OCI-LY7 (cell line): ENCODE results near the gene AWAT2. TPM values are rescaled to one million over a fixed set of nuclear protein-coding genes. Genes with fewer than 3 reads are reported as not detected.
"Not testable (repeated sequence)": the region's sequence is repeated elsewhere in the genome, so short reads cannot be mapped to it uniquely, and the experiment has no call there.

Source experiments
- BruUV-seq: library from RNA; stranded (reverse); fragments of 400-500 nt; replicated peaks from 2 replicates; lab custom pipeline; 2021; lab: Mats Ljungman, UMichigan
- CTCF ChIA-PET: fragments of 300-600 bp; sonication (Branson Sonifier 250); formaldehyde crosslinking; loops from one replicate; lab custom pipeline; 2022; ENCODE audit warnings: antibody characterized with exemption; ENCODE audit not compliant: unreplicated experiment; lab: Charles Lee
- POLR2A ChIA-PET: fragments of 300-600 bp; sonication (Branson Sonifier 250); formaldehyde crosslinking; loops from one replicate; lab custom pipeline; 2022; ENCODE audit warnings: antibody characterized with exemption; lab: Charles Lee
- DNase-seq: peaks from one replicate; pipeline ENCODE4 v3.0.0-alpha.2; 2015; ENCODE audit warnings: low spot score
- H2AFZ ChIP-seq: fragments of 200-600 bp; sonication (generic), shearing (Covaris generic); 2 replicates; pipeline ENCODE4 v1.6.1; 2014; ENCODE audit warnings: mild to moderate bottlenecking, antibody characterized with exemption, low read length, moderate library complexity
- H3K27ac ChIP-seq: fragments of 200-600 bp; sonication (generic); 2 replicates; pipeline ENCODE4 v1.5.1; 2014; ENCODE audit warnings: mixed run types, low read depth, mild to moderate bottlenecking, moderate library complexity, low read length, inconsistent platforms; ENCODE audit not compliant: poor library complexity, severe bottlenecking
- H3K36me3 ChIP-seq: fragments of 200-600 bp; sonication (generic); 2 replicates; pipeline ENCODE4 v1.6.1; 2014; ENCODE audit warnings: mild to moderate bottlenecking, antibody characterized with exemption, low read length, moderate library complexity, mixed read lengths; ENCODE audit not compliant: insufficient read depth
- H3K4me1 ChIP-seq: fragments of 200-600 bp; sonication (generic); 2 replicates; pipeline ENCODE4 v1.5.1; 2014; ENCODE audit warnings: mild to moderate bottlenecking, low read length; ENCODE audit not compliant: insufficient read depth, poor library complexity, severe bottlenecking
- H3K4me2 ChIP-seq: fragments of 200-600 bp; sonication (generic); 2 replicates; pipeline ENCODE4 v1.6.1; 2014; ENCODE audit warnings: mild to moderate bottlenecking, low read length
- H3K4me3 ChIP-seq: fragments of 200-600 bp; sonication (generic); 2 replicates; pipeline ENCODE4 v1.5.1; 2014; ENCODE audit warnings: mild to moderate bottlenecking, low read depth, low read length; ENCODE audit not compliant: poor library complexity, severe bottlenecking
- H3K79me2 ChIP-seq: fragments of 200-600 bp; sonication (generic); 2 replicates; pipeline ENCODE4 v1.6.1; 2016; ENCODE audit warnings: low read depth, mild to moderate bottlenecking, low read length, moderate library complexity, mixed read lengths; ENCODE audit not compliant: insufficient read depth
- H3K9me2 ChIP-seq: fragments of 200-600 bp; sonication (generic); 2 replicates; pipeline ENCODE4 v1.6.1; 2016; ENCODE audit warnings: mild to moderate bottlenecking, low read length, mixed read lengths; ENCODE audit not compliant: insufficient read depth
- H3K9me3 ChIP-seq: fragments of 200-600 bp; sonication (generic); 2 replicates; pipeline ENCODE4 v1.6.1; 2014; ENCODE audit warnings: mild to moderate bottlenecking, mixed run types, low read length, mixed read lengths
- H4K20me1 ChIP-seq: fragments of 200-600 bp; sonication (generic); 2 replicates; pipeline ENCODE4 v1.6.1; 2014; ENCODE audit warnings: mild to moderate bottlenecking, antibody characterized with exemption, low read length, moderate library complexity, mixed read lengths; ENCODE audit not compliant: insufficient read depth
- EZH2phosphoT487 ChIP-seq: fragments of 200-600 bp; sonication (generic); IDR thresholded peaks from 2 replicates; pipeline ENCODE4 v1.6.1; 2018; ENCODE audit warnings: low read depth, borderline replicate concordance, mild to moderate bottlenecking, mixed run types, antibody characterized with exemption, low read length, moderate library complexity, mixed read lengths
- intact Hi-C: fragments of 100-400 bp; cut with micrococcal nuclease; formaldehyde crosslinking; loops from one replicate; pipeline ENCODE4 v1.10.0; 2022; ENCODE audit not compliant: unreplicated experiment
- total RNA-seq, 2 experiments: library from RNA; depleted of rRNA in 1 of 2; stranded (reverse); fragments of >200 nt in 1 of 2; shearing (Covaris generic) in 1 of 2; gene quantifications; 2 replicates each; pipeline ENCODE4 v1.2.3, GENCODE V29; 2014 to 2022
- TF ChIP-seq, protein P1 (sequence below): fragments of 200-600 bp; sonication (generic); conservative IDR thresholded peaks from 2 replicates; pipeline ENCODE4 v1.5.1; 2014; ENCODE audit warnings: mild to moderate bottlenecking, antibody characterized with exemption, low read length, moderate library complexity, mixed read lengths

Gene AWAT2
- total RNA-seq, 2 experiments from 2014 or later: not detected

DNA sequence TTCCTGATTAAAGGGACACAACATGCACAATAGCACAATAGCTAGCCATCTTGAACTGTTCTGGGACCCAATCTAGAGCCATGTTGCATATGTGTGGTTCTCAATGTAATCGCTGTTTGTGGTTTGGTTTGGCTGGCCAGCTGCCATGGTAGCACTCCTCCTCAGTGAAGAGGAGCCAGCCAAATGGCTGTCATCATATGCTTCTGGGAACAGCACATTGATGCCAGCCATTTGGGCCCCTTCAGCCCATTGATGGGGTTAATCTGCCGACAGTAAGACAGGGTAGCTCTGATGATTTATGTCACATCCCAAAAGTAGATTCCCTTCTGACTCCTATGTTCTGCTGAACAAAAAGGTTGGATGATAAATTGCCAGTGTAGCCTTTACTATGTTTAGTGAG is 48.5 kb downstream of the AWAT2 start:
- intact Hi-C loops: no loop called here

DNA sequence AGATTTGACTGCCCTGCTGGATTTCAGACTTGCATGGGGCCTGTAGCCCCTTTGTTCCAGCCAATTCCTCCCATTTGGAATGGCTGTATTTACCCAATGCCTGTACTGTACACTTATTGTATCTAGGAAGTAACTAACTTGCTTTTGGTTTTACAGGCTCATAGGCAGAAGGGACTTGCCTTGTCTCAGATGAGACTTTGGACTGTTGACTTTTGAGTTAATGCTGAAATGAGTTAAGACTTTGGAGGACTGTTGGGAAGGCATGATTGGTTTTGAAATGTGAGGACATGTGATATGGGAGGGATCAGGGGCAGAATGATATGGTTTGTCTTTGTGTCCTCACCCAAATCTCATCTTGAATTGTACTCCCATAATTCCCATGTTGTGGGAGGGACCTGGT is 51.4 kb downstream of the AWAT2 start:
- H3K27ac ChIP-seq, H3K4me1 ChIP-seq, H3K4me3 ChIP-seq, H3K9me3 ChIP-seq, H3K79me2 ChIP-seq, BruUV-seq, H4K20me1 ChIP-seq, DNase-seq, POLR2A ChIA-PET, intact Hi-C loops, H3K4me2 ChIP-seq, H2AFZ ChIP-seq, H3K36me3 ChIP-seq, H3K9me2 ChIP-seq, CTCF ChIA-PET: not testable (repeated sequence)

More for the DNA sequence above, 48.5 kb downstream of the AWAT2 start:
- H3K27ac ChIP-seq: no peak overlapping the region
- H3K36me3 ChIP-seq: no peaks in the 10 kb centered on the region
- H3K9me3 ChIP-seq: no peaks in the 10 kb centered on the region
- H3K79me2 ChIP-seq: no peaks in the 10 kb centered on the region
- H3K4me3 ChIP-seq: no peak overlapping the region
- ChIA-PET CTCF (no interaction called here), POLR2A (no interaction called here)
- H2AFZ ChIP-seq: no peak overlapping the region
- no TSS peak for BruUV-seq
- no peaks in the 10 kb centered on the region for H3K9me2 ChIP-seq
- no peak for TF ChIP-seq EZH2phosphoT487
- TF ChIP-seq, protein P1, sequence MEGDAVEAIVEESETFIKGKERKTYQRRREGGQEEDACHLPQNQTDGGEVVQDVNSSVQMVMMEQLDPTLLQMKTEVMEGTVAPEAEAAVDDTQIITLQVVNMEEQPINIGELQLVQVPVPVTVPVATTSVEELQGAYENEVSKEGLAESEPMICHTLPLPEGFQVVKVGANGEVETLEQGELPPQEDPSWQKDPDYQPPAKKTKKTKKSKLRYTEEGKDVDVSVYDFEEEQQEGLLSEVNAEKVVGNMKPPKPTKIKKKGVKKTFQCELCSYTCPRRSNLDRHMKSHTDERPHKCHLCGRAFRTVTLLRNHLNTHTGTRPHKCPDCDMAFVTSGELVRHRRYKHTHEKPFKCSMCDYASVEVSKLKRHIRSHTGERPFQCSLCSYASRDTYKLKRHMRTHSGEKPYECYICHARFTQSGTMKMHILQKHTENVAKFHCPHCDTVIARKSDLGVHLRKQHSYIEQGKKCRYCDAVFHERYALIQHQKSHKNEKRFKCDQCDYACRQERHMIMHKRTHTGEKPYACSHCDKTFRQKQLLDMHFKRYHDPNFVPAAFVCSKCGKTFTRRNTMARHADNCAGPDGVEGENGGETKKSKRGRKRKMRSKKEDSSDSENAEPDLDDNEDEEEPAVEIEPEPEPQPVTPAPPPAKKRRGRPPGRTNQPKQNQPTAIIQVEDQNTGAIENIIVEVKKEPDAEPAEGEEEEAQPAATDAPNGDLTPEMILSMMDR: no peak
- H3K4me1 ChIP-seq: no peaks in the 10 kb centered on the region
- H4K20me1 ChIP-seq: no peaks in the 10 kb centered on the region
- no peak for DNase-seq
- H3K4me2 ChIP-seq: no peak overlapping the region

DNA sequence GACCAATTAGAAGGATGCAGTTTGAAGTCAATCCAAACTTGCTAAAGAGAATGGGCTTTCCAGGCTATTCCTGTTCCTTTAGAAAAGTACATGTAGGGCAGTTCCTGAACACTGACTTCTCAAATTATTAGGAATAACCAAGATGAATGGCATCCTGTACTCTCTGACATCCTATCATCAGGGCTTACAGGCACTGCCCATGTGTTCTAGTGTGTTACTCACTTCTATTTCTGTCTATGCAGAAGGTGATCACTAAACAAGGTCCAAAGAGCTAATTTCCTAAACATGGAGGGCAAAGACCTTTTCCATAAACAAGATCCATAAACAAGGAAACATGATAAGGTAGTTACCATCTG is 53.6 kb downstream of the AWAT2 start:
- H3K27ac ChIP-seq: no peak overlapping the region
- ChIA-PET POLR2A (no interaction called here), CTCF (no interaction called here)
- no peaks in the 10 kb centered on the region for H3K36me3 ChIP-seq
- no peak for DNase-seq
- no peaks in the 10 kb centered on the region for H3K79me2 ChIP-seq
- TF ChIP-seq, protein P1: no peak
- TF ChIP-seq EZH2phosphoT487: no peak
- no peaks in the 10 kb centered on the region for H4K20me1 ChIP-seq
- H3K4me3 ChIP-seq: no peak overlapping the region
- BruUV-seq: no TSS peak
- H3K9me3 ChIP-seq: no peaks in the 10 kb centered on the region
- no peak overlapping the region for H3K4me2 ChIP-seq
- H3K9me2 ChIP-seq: no peaks in the 10 kb centered on the region
- H2AFZ ChIP-seq: no peak overlapping the region
- no peaks in the 10 kb centered on the region for H3K4me1 ChIP-seq
- intact Hi-C loops: no loop called here
